Measurements from ENCODE around the gene DNAH11. TPM values are rescaled to one million over a fixed set of nuclear protein-coding genes. Genes with fewer than 3 reads are reported as not detected.
A peak's percentile ranks its signal among the peaks of the same experiment; 100 is the strongest.

Gene DNAH11
- total and polyA plus RNA-seq, 2 of the 8 experiments (the other 6 are each of a cell fraction or from before 2014, with no cell fraction given): 1.8 to 4.9 TPM

- no peak overlapping the region for H3K4ac ChIP-seq (replicated peaks; ENCODE audit: insufficient read length, low read depth, low read length)
- no peaks in the 10 kb centered on the region for H3K79me2 ChIP-seq (ENCODE audit: control insufficient read depth in 1 of 2, insufficient read depth in 2 of 2, low read length in 2 of 2)
- no peak overlapping the region for H3K9ac ChIP-seq (replicated peaks in 1 of 4; ENCODE audit: extremely low read depth in 1 of 4, low read depth in 3 of 4, low read length in 3 of 4)
- ChIA-PET POLR2A (ENCODE audit: partially characterized antibody) (interaction anchor here (1.6 kb wide), 1 partner anchor 21 kb away, joined by 4 read pairs; no protein-coding TSS in a partner anchor), CTCF (ENCODE audit: partially characterized antibody) (interaction anchor here (0.6 kb wide), 1 partner anchor 49 kb away, joined by 3 read pairs; no protein-coding TSS in a partner anchor)
- no peak overlapping the region for H2AK5ac ChIP-seq (ENCODE audit: low read depth, low read length)
- H3K4me1 ChIP-seq (replicated peaks in 1 of 4; ENCODE audit: control insufficient read depth in 3 of 4, insufficient read depth in 4 of 4, low read length in 3 of 4): no peaks in the 10 kb centered on the region; a peak in 1 of 7 replicates
- H2BK5ac ChIP-seq (ENCODE audit: low read depth, low read length): no peak overlapping the region
- no peak overlapping the region for H2BK120ac ChIP-seq (replicated peaks; ENCODE audit: low read depth, low read length)
- H2AFZ ChIP-seq (ENCODE audit: low read length): no peak overlapping the region
- H2BK20ac ChIP-seq (ENCODE audit: low read length): no peak overlapping the region
- H4K5ac ChIP-seq (ENCODE audit: insufficient read length, low read depth, low read length): no peak overlapping the region
- WGBS, 2 experiments (ENCODE audit: extremely low coverage in 1 of 2, insufficient coverage in 1 of 2, insufficient read length in 1 of 2, insufficient replicate concordance in 2 of 2, low coverage in 1 of 2, low lambda C conversion rate in 2 of 2, missing lambda C conversion rate in 1 of 2): 94% methylated on average over 17 of the region's 17 CpGs; no CpG with 5 or more reads in 1 of the 2 experiments
- no peaks in the 10 kb centered on the region for H3K23me2 ChIP-seq (ENCODE audit: low read depth, low read length)
- no peak overlapping the region for H3K4me2 ChIP-seq (ENCODE audit: insufficient read depth in 1 of 2, low read depth in 2 of 2, low read length in 2 of 2)
- H3K27me3 ChIP-seq (replicated peaks in 1 of 4; ENCODE audit: control insufficient read depth in 3 of 4, extremely low read depth in 1 of 4, insufficient read depth in 3 of 4, low read length in 3 of 4): no peaks in the 10 kb centered on the region
- H4K91ac ChIP-seq (replicated peaks; ENCODE audit: insufficient read length, low read length): no peak overlapping the region
- no peaks in the 10 kb centered on the region for H4K20me1 ChIP-seq (replicated peaks in 1 of 2; ENCODE audit: control insufficient read depth in 1 of 2, insufficient read depth in 2 of 2, low read length in 2 of 2)
- no peak overlapping the region for H2BK15ac ChIP-seq (ENCODE audit: low read length)
- no peaks in the 10 kb centered on the region for H3K9me3 ChIP-seq (ENCODE audit: insufficient read depth in 2 of 2, low read depth in 1 of 2, low read length in 1 of 2)
- H4K8ac ChIP-seq (ENCODE audit: extremely low read depth, insufficient read depth, low read length): no peak overlapping the region
- 0 out of 2 replicates have a peak, but pooled peaks cover 3% of the 10 kb centered on the region for H3K79me1 ChIP-seq (ENCODE audit: low read depth, low read length)
- H3K23ac ChIP-seq (ENCODE audit: insufficient read length): no peak overlapping the region
- H3K27ac ChIP-seq (ENCODE audit: low read depth, low read length): no peak overlapping the region
- H3K36me3 ChIP-seq (ENCODE audit: control insufficient read depth in 2 of 4, insufficient read depth in 4 of 4, low read length in 3 of 4): peaks cover 23 to 49% (median 41%) of the 10 kb centered on the region in 4 experiments
- no peak overlapping the region for H3K4me3 ChIP-seq (ENCODE audit: extremely low read depth in 1 of 4, insufficient read depth in 2 of 4, low read depth in 3 of 4, low read length in 4 of 4)
- no peak overlapping the region for H3K14ac ChIP-seq (ENCODE audit: insufficient read length)
- FAIRE-seq (no peak), DNase-seq (ENCODE audit: low read depth in 1 of 2, low spot score in 2 of 2) (no peak)
- H2BK12ac ChIP-seq (ENCODE audit: low read depth, low read length): no peak overlapping the region
- H3K56ac ChIP-seq (replicated peaks; ENCODE audit: insufficient read length, low read depth, low read length): no peak overlapping the region
- no peak overlapping the region for H3K18ac ChIP-seq (ENCODE audit: extremely low read depth, low read length)
- TF ChIP-seq CREB1 (IDR thresholded peaks at IDR 0.05): no peak
- TF ChIP-seq SIN3A (conservative IDR thresholded peaks at IDR 0.05 in 1 of 2, IDR thresholded peaks at IDR 0.05 in 1 of 2; ENCODE audit: low read depth in 1 of 2, low read length in 2 of 2): no peak
- TF ChIP-seq, protein P1, sequence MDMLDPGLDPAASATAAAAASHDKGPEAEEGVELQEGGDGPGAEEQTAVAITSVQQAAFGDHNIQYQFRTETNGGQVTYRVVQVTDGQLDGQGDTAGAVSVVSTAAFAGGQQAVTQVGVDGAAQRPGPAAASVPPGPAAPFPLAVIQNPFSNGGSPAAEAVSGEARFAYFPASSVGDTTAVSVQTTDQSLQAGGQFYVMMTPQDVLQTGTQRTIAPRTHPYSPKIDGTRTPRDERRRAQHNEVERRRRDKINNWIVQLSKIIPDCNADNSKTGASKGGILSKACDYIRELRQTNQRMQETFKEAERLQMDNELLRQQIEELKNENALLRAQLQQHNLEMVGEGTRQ (IDR thresholded peaks at IDR 0.05; ENCODE audit: low read length): no peak
- TF ChIP-seq TAF7 (optimal IDR thresholded peaks at IDR 0.05; ENCODE audit: borderline replicate concordance, low read depth, low read length): no peak
- no peak for TF ChIP-seq NANOG (IDR thresholded peaks at IDR 0.05; ENCODE audit: insufficient read depth, low read depth, low read length, poor library complexity, severe bottlenecking)
- no peak for TF ChIP-seq RXRA (IDR thresholded peaks at IDR 0.05; ENCODE audit: insufficient read depth, low read depth, low read length)
- TF ChIP-seq KDM4A (IDR thresholded peaks at IDR 0.05; ENCODE audit: low read depth, low read length, severe bottlenecking): no peak
- no peak for TF ChIP-seq POU5F1 (IDR thresholded peaks at IDR 0.05; ENCODE audit: low read depth, low read length)
- no peak for TF ChIP-seq SIX5 (IDR thresholded peaks at IDR 0.05; ENCODE audit: low read depth, low read length)
- no peak for TF ChIP-seq ATF3 (IDR thresholded peaks at IDR 0.05; ENCODE audit: insufficient read depth, low read depth, low read length)
- 0 out of 2 replicates have a peak, but pooled peaks have one; percentile 35 for TF ChIP-seq GTF2F1 (IDR thresholded peaks at IDR 0.05; ENCODE audit: borderline replicate concordance, low read depth, low read length)
These were observed 355.6 kb downstream of the DNAH11 start for GRCh38 chr7:21898265-21898930.
